NB4 (cell line): ENCODE data around the gene KAT6B.

Experiments
- CTCF ChIP-seq: IDR thresholded peaks from one replicate; pipeline ENCODE4 v1.5.1; 2012; ENCODE audit warnings: low read depth, low read length
- MYC ChIP-seq: IDR thresholded peaks from 2 replicates; pipeline ENCODE4 v1.6.1; 2011; ENCODE audit warnings: low read depth, low read length

GRCh38 chr10:74995806-74996205 is 169.4 kb downstream of the KAT6B start:
- no peak for TF ChIP-seq CTCF
- TF ChIP-seq MYC = no peak
